Measurements from ENCODE around the gene CYB5R4. TPM values are rescaled to one million over a fixed set of nuclear protein-coding genes. Genes with fewer than 3 reads are reported as not detected.

The CYB5R4 gene
- total RNA-seq, 1 experiment from 2014 or later = 17.5 TPM

- no peaks in the 10 kb centered on the region for H3K79me1 ChIP-seq (ENCODE audit: insufficient read depth, low read depth, low read length, poor library complexity, severe bottlenecking)
- H3K79me2 ChIP-seq (ENCODE audit: insufficient read depth, low read length) = no peaks in the 10 kb centered on the region
- Mint-ChIP-seq H3K4me1 (no peaks in the 10 kb centered on the region), H3K27me3 (ENCODE audit: low read depth) (no peaks in the 10 kb centered on the region), H3K27ac (no peak overlapping the region), H3K36me3 (ENCODE audit: insufficient read depth in 1 of 3, low read depth in 3 of 3) (peaks cover 3 to 8% (median 7%) of the 10 kb centered on the region in 3 experiments; a peak in 5 of 7 replicates), H3K9me3 (no peaks in the 10 kb centered on the region), H3K4me3 (no peak overlapping the region)
- no peak overlapping the region for H4K5ac ChIP-seq (ENCODE audit: insufficient read length, low read depth, low read length)
- WGBS (ENCODE audit: extremely low coverage, insufficient read length, low lambda C conversion rate) = no CpG with 5 or more reads among the region's 1 CpG
- no peaks in the 10 kb centered on the region for H3K27me3 ChIP-seq (ENCODE audit: insufficient read depth, low read length)
- H3K4ac ChIP-seq (ENCODE audit: low read depth, low read length) = no peak overlapping the region
- H3K9me3 ChIP-seq (ENCODE audit: control insufficient read depth, low read depth, low read length) = no peaks in the 10 kb centered on the region
- H4K91ac ChIP-seq (ENCODE audit: insufficient read length, low read depth, low read length) = no peak overlapping the region
- H3K14ac ChIP-seq (ENCODE audit: insufficient read depth, low read length) = no peak overlapping the region
- no peak overlapping the region for H3K4me2 ChIP-seq (ENCODE audit: insufficient read depth, insufficient read length, low read length)
- H2AFZ ChIP-seq (ENCODE audit: low read length) = no peak overlapping the region
- TF ChIP-seq, protein P1, sequence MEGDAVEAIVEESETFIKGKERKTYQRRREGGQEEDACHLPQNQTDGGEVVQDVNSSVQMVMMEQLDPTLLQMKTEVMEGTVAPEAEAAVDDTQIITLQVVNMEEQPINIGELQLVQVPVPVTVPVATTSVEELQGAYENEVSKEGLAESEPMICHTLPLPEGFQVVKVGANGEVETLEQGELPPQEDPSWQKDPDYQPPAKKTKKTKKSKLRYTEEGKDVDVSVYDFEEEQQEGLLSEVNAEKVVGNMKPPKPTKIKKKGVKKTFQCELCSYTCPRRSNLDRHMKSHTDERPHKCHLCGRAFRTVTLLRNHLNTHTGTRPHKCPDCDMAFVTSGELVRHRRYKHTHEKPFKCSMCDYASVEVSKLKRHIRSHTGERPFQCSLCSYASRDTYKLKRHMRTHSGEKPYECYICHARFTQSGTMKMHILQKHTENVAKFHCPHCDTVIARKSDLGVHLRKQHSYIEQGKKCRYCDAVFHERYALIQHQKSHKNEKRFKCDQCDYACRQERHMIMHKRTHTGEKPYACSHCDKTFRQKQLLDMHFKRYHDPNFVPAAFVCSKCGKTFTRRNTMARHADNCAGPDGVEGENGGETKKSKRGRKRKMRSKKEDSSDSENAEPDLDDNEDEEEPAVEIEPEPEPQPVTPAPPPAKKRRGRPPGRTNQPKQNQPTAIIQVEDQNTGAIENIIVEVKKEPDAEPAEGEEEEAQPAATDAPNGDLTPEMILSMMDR (conservative IDR thresholded peaks at IDR 0.05) = no peak
- H3K27ac ChIP-seq (ENCODE audit: insufficient read length, low read depth, low read length) = no peak overlapping the region
- H3K4me1 ChIP-seq (ENCODE audit: insufficient read depth, low read length) = no peaks in the 10 kb centered on the region
- no peak overlapping the region for H2BK20ac ChIP-seq (ENCODE audit: low read depth, low read length, poor library complexity, severe bottlenecking)
- H2AK5ac ChIP-seq (ENCODE audit: insufficient read length, low read length) = no peak overlapping the region
- no peak overlapping the region for H3K23ac ChIP-seq (ENCODE audit: insufficient read length, low read depth, low read length)
- H3K56ac ChIP-seq (ENCODE audit: insufficient read length, low read depth, low read length) = no peak overlapping the region
- H3T11ph ChIP-seq (ENCODE audit: low read length) = no peak overlapping the region
- no peaks in the 10 kb centered on the region for H3K23me2 ChIP-seq (ENCODE audit: insufficient read length, low read depth, low read length, poor library complexity, severe bottlenecking)
- H2BK120ac ChIP-seq (ENCODE audit: low read depth, low read length, poor library complexity, severe bottlenecking) = no peak overlapping the region
- no peak overlapping the region for H4K8ac ChIP-seq (replicated peaks; ENCODE audit: insufficient read length, low read depth, low read length)
- DNase-seq = no peak
- no peak overlapping the region for H3K18ac ChIP-seq (ENCODE audit: insufficient read length, low read depth, low read length)
- H2BK12ac ChIP-seq (ENCODE audit: insufficient read length, low read depth, low read length) = no peak overlapping the region
- H2BK15ac ChIP-seq (ENCODE audit: low read depth, low read length) = no peak overlapping the region
- no peak overlapping the region for H2BK5ac ChIP-seq (ENCODE audit: insufficient read length, low read length)
- no peak overlapping the region for H3K9ac ChIP-seq (ENCODE audit: extremely low read depth, insufficient read length, low read length)
- no peaks in the 10 kb centered on the region for H4K20me1 ChIP-seq (ENCODE audit: control insufficient read depth, insufficient read depth, insufficient read length)
Measured at GRCh38 chr6:83920017-83920416, 60.5 kb downstream of the CYB5R4 start.

Measured in H9 (cell line).